OCI-LY7 (cell line): ENCODE results near the gene RNASET2.
"Not testable (repeated sequence)": the region's sequence is repeated elsewhere in the genome, so short reads cannot be mapped to it uniquely, and the experiment has no call there.

Experiments
- CTCF ChIP-seq: fragments of 200-600 bp; sonication (generic); conservative IDR thresholded peaks from 2 replicates; pipeline ENCODE4 v1.5.1; 2014; ENCODE audit warnings: mild to moderate bottlenecking, antibody characterized with exemption, low read length, moderate library complexity, mixed read lengths
- EZH2phosphoT487 ChIP-seq: fragments of 200-600 bp; sonication (generic); IDR thresholded peaks from 2 replicates; pipeline ENCODE4 v1.6.1; 2018; ENCODE audit warnings: low read depth, borderline replicate concordance, mild to moderate bottlenecking, mixed run types, antibody characterized with exemption, low read length, moderate library complexity, mixed read lengths

GRCh38 chr6:166915484-166915883 is 40.9 kb downstream of the RNASET2 start:
- not testable (repeated sequence) for TF ChIP-seq EZH2phosphoT487, CTCF
